Measurements from ENCODE around the gene NF1. TPM values are rescaled to one million over a fixed set of nuclear protein-coding genes. Genes with fewer than 3 reads are reported as not detected.

NF1 gene
- total and polyA plus RNA-seq, 4 donors, result 8.4 to 116 (median 25.5) TPM

- Histone ChIP-seq H3K36me3 (ENCODE audit: control insufficient read depth in 4 of 4, insufficient read depth in 4 of 4, low read length in 4 of 4) (peaks cover 0 to 3% (median under 1%) of the 10 kb centered on the region in 4 donors), H3K4me3 (no peak overlapping the region)
- WGBS, 2 donors, result 73 to 74% methylated on average over 3 of the region's 3 CpGs
These were observed 291.8 kb downstream of the NF1 start for GRCh38 chr17:31386542-31387075.

DNA sequence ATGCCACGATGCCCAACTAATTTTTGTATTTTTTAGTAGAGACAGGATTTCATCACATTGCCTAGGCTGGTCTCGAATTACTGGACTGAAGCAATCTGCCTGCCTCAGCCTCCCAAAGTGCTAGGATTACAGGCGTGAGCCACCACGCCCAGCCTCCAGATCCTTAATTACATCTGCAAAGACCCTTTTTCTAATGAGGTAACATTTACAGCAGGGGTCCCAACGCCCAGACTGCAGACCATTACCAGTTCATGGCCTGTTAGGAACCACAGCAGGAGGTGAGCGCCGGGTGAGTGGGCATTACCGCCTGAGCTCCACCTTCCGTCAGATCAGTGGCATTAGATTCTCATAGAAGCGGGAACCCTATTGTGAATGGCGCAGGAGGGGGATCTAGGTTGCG is 292.7 kb downstream of the NF1 start:
- no peak overlapping the region for H3K4me3 ChIP-seq
- DNase-seq (no peak), ATAC-seq (ENCODE audit: insufficient read depth, low FRiP score) (no peak)
- H3K36me3 ChIP-seq (ENCODE audit: control insufficient read depth in 4 of 4, insufficient read depth in 4 of 4, low read length in 4 of 4), result no peaks in the 10 kb centered on the region
- no peak overlapping the region for H3K27ac ChIP-seq (ENCODE audit: low read depth in 1 of 2, low read length in 1 of 2)
- no peak overlapping the region for H3K9ac ChIP-seq (ENCODE audit: insufficient read depth in 1 of 2, low read length in 2 of 2)
- H3K4me1 ChIP-seq (ENCODE audit: control insufficient read depth in 5 of 5, insufficient read depth in 5 of 5, low read length in 5 of 5), result peaks cover 0 to 5% (median 0%) of the 10 kb centered on the region in 5 donors
- no peaks in the 10 kb centered on the region for H3K9me3 ChIP-seq (ENCODE audit: control insufficient read depth in 4 of 4, insufficient read depth in 3 of 4, low read length in 3 of 4)
- 83 to 92% methylated on average over 12 of the region's 12 CpGs for whole genome bisulfite sequencing, 2 donors
- H3K27me3 ChIP-seq (ENCODE audit: control insufficient read depth in 3 of 3, insufficient read depth in 3 of 3, low read length in 2 of 3), result peaks cover 0 to 14% (median 2%) of the 10 kb centered on the region in 3 donors
- TF ChIP-seq, protein P1, sequence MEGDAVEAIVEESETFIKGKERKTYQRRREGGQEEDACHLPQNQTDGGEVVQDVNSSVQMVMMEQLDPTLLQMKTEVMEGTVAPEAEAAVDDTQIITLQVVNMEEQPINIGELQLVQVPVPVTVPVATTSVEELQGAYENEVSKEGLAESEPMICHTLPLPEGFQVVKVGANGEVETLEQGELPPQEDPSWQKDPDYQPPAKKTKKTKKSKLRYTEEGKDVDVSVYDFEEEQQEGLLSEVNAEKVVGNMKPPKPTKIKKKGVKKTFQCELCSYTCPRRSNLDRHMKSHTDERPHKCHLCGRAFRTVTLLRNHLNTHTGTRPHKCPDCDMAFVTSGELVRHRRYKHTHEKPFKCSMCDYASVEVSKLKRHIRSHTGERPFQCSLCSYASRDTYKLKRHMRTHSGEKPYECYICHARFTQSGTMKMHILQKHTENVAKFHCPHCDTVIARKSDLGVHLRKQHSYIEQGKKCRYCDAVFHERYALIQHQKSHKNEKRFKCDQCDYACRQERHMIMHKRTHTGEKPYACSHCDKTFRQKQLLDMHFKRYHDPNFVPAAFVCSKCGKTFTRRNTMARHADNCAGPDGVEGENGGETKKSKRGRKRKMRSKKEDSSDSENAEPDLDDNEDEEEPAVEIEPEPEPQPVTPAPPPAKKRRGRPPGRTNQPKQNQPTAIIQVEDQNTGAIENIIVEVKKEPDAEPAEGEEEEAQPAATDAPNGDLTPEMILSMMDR (IDR thresholded peaks at IDR 0.05; ENCODE audit: control extremely low read depth, extremely low read depth), result no peak

More at GRCh38 chr17:31386542-31387075, 291.8 kb downstream of the NF1 start:
- Histone ChIP-seq H3K9me3 (ENCODE audit: control insufficient read depth in 4 of 4, insufficient read depth in 3 of 4, low read length in 3 of 4) (no peaks in the 10 kb centered on the region), H3K9ac (ENCODE audit: insufficient read depth in 1 of 2, low read length in 2 of 2) (no peak overlapping the region), H3K27ac (ENCODE audit: low read depth in 1 of 2, low read length in 1 of 2) (no peak overlapping the region), H3K4me1 (ENCODE audit: control insufficient read depth in 5 of 5, insufficient read depth in 5 of 5, low read length in 5 of 5) (no peaks in the 10 kb centered on the region), H3K27me3 (ENCODE audit: control insufficient read depth in 3 of 3, insufficient read depth in 3 of 3, low read length in 2 of 3) (peaks cover 0 to 11% (median 2%) of the 10 kb centered on the region in 3 donors)
- TF ChIP-seq, protein P1 (IDR thresholded peaks at IDR 0.05; ENCODE audit: control extremely low read depth, extremely low read depth), result no peak
- ATAC-seq (ENCODE audit: insufficient read depth, low FRiP score) (no peak), DNase-seq (no peak)

GRCh38 chr17:31388351-31388750 is 293.6 kb downstream of the NF1 start:
- TF ChIP-seq, protein P1 (IDR thresholded peaks at IDR 0.05; ENCODE audit: control extremely low read depth, extremely low read depth), result no peak
- no peak overlapping the region for H3K4me3 ChIP-seq
- DNase-seq (no peak), ATAC-seq (ENCODE audit: insufficient read depth, low FRiP score) (no peak)
- H3K9me3 ChIP-seq (ENCODE audit: control insufficient read depth in 4 of 4, insufficient read depth in 3 of 4, low read length in 3 of 4), result no peaks in the 10 kb centered on the region
- no peaks in the 10 kb centered on the region for H3K36me3 ChIP-seq (ENCODE audit: control insufficient read depth in 4 of 4, insufficient read depth in 4 of 4, low read length in 4 of 4)
- H3K4me1 ChIP-seq (ENCODE audit: control insufficient read depth in 5 of 5, insufficient read depth in 5 of 5, low read length in 5 of 5), result peaks cover 0 to 5% (median 0%) of the 10 kb centered on the region in 5 donors
- H3K27ac ChIP-seq (ENCODE audit: low read depth in 1 of 2, low read length in 1 of 2), result no peak overlapping the region
- peaks cover 0 to 22% (median 2%) of the 10 kb centered on the region in 3 donors for H3K27me3 ChIP-seq (ENCODE audit: control insufficient read depth in 3 of 3, insufficient read depth in 3 of 3, low read length in 2 of 3)
- WGBS, 2 donors, result 77 to 82% methylated on average over 2 of the region's 2 CpGs
- no peak overlapping the region for H3K9ac ChIP-seq (ENCODE audit: insufficient read depth in 1 of 2, low read length in 2 of 2)

All from lung (tissue), 12 donors.